ENCODE results near the gene HRG.
"Not testable (repeated sequence)": the region's sequence is repeated elsewhere in the genome, so short reads cannot be mapped to it uniquely, and the experiment has no call there.

HRG gene

DNA sequence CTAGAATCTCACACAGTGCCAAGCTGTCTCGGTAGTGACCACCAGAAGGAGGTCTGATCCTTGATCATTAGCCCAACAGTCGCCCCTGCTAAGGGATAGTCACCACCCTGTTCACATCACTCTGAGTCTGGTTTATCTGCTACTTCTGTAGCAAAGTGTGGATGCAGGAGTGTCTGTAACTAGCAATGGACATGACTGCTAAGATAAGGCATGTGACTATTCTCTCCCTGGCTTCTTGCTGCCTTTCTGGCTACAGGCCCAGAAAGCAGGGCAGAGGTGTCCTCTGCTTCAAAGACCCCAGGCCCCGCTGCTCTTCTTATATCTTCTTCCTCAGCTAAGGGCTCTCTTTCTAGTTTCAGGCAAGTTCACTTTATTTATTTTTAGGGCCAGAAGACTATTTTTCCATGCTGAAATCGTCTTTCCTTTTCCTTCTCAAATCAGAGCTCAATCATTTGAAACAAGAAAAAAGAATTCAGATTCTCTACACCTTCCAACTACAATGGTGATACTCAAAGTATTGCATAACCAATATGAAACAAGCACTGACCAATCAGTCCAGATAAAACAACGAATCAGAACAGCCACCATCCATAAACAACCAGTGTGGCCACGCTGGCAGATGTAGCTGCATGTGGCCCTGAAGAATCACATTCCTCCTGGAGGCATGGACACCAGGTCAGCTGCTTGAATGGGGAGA lies 43.3 kb downstream of the HRG start:
- TF ChIP-seq, protein P1, sequence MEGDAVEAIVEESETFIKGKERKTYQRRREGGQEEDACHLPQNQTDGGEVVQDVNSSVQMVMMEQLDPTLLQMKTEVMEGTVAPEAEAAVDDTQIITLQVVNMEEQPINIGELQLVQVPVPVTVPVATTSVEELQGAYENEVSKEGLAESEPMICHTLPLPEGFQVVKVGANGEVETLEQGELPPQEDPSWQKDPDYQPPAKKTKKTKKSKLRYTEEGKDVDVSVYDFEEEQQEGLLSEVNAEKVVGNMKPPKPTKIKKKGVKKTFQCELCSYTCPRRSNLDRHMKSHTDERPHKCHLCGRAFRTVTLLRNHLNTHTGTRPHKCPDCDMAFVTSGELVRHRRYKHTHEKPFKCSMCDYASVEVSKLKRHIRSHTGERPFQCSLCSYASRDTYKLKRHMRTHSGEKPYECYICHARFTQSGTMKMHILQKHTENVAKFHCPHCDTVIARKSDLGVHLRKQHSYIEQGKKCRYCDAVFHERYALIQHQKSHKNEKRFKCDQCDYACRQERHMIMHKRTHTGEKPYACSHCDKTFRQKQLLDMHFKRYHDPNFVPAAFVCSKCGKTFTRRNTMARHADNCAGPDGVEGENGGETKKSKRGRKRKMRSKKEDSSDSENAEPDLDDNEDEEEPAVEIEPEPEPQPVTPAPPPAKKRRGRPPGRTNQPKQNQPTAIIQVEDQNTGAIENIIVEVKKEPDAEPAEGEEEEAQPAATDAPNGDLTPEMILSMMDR (IDR thresholded peaks at IDR 0.05) = no peak
- H3K27ac ChIP-seq = no peak overlapping the region
- H3K4me3 ChIP-seq = no peak overlapping the region
- DNase-seq (ENCODE audit: low spot score) = no peak

DNA sequence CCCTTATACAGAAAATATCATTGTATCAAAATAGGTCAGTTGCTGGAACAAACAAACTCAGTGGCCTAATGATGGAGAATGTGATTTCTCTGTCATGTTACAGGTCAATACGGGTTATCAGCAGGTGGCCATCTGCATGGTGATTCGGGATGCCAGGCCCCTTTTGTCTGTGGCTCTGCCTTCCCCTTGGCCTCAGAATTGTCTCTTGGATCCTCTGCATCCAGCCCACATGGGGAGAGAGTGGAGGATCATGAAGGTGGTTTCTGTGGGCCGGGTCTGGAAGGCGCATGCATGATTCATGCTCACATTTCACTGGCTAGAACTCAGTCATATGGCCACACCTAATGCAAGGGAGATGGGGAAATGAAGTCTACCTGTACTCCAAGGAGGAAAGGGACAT lies 44.9 kb downstream of the HRG start:
- H3K4me3 ChIP-seq; DNase-seq (ENCODE audit: low spot score); H3K27ac ChIP-seq: not testable (repeated sequence)

DNA sequence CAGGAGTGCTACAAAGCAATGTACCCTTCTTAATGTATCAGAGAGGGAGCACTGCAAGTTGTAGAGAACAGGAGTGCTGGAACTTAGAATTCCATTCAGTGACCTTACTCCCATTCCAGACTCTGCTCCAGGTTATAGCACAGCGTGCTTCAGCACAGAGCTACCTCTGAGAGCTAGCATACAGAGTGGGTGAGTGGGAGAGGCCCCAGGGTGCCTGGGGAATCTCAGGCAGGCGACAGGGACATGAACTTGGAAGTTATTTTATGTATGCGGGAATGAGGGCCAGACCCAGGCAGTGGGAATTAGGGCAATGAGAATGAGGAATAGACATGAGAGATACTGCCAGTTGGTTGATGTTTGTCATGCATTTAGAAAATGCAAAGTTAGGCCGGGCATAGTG lies 47.7 kb downstream of the HRG start:
- Histone ChIP-seq H3K27ac (no peak overlapping the region), H3K4me3 (no peak overlapping the region)
- no peak for DNase-seq (ENCODE audit: low spot score)
- TF ChIP-seq, protein P1 (IDR thresholded peaks at IDR 0.05) = no peak

DNA sequence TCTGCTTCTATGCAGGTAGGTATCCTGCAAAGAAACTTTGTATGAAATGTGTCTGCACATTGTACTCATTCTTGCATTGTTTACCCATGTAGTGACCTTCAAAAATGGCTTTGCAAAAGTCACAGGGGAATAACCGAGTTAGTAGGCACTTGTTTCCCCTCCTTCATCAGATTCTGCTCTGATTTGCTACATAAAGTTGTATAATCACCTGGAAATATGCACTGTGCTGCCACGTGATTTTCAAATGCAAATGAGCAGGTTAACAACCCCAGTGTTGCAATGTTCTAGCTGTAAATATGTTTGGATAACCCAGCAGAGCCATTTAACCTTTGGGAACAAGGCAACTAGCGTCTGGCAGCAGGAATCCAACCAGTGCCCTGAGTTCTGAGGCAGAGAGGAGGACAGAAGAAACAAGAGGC lies 51.2 kb downstream of the HRG start, which contains the start of gene KNG1:
Gene KNG1, plus strand, starts transcription at position 321 of the 419 bp plus-strand sequence. CDS start 184 bp downstream, outside the sequence.
- DNase-seq (ENCODE audit: low spot score) = no peak
- Histone ChIP-seq H3K27ac (no peak within 1 kb of the TSS), H3K4me3 (no peak within 1 kb of the TSS)
- TF ChIP-seq, protein P1 (IDR thresholded peaks at IDR 0.05) = no peak

DNA sequence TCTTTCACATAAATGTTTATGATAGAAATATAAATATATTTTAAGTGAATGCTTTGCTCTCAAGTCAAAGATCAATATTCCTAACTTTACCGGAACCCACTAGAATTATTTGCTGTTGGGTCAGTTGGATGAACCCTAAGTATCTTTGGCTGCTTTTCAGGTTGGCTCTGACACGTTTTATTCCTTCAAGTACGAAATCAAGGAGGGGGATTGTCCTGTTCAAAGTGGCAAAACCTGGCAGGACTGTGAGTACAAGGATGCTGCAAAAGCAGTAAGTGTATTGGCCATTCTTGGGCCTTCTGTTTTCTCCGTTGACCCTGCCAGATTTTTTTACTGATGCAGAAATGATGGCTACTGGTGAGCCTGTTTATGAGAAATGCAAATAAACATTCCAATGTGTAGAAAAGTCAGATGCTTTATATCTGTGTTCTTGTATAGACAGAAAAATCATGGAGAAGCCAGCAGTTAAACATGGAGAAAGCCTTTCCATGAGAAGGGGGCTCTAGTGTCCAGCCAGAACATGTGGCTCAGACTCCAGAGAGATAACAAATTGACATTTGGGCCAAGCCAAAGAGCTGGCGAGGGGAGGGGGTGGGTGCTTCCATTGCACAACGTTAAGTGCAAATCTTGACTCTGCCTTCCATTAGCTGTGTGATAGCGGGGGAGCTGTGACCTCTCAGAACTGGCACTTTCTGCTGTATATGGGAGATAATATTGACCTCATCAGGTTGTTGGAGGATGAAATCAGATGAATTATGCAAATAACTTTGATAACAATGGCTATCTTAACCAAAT lies 54.3 kb downstream of the HRG start:
- TF ChIP-seq, protein P1 (IDR thresholded peaks at IDR 0.05) = no peak
- Histone ChIP-seq H3K27ac (no peak overlapping the region), H3K4me3 (no peak overlapping the region)
- no peak for DNase-seq (ENCODE audit: low spot score)

DNA sequence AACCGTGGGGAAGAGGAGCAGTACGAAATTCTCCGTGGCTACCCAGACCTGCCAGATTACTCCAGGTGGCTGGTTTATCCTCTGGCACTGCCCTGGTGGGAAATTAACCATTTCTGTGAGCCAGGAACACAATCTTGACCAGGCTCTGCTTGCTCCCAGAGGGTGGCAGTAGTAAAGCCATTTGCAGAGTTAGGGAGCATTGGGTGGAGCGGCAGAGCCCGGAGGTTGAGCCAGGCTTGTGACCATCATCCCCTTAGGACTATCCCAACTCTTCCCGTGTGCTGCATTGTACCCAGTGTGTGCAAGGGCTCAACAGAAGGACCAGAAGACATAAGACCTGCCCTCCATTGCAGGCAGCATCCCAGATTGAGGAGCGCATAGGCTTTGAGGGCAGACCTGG lies 56.6 kb downstream of the HRG start:
- DNase-seq (ENCODE audit: low spot score) = no peak
- TF ChIP-seq, protein P1 (IDR thresholded peaks at IDR 0.05) = no peak
- no peak overlapping the region for H3K27ac ChIP-seq
- H3K4me3 ChIP-seq = no peak overlapping the region

DNA sequence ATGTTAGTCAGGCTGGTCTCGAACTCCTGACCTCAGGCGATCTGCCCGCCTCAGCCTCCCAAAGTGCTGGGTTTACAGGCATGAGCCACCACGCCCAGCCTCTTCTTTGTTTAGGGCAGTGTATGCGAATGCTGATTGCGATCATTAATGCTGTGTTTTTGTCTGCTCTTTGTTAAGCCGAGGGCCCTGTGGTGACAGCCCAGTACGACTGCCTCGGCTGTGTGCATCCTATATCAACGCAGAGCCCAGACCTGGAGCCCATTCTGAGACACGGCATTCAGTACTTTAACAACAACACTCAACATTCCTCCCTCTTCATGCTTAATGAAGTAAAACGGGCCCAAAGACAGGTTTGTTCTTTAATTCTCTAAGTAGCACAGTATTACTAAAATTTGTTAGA lies 59.1 kb downstream of the HRG start:
- DNase-seq (ENCODE audit: low spot score) = no peak
- Histone ChIP-seq H3K4me3 (no peak overlapping the region), H3K27ac (no peak overlapping the region)
- TF ChIP-seq, protein P1 (IDR thresholded peaks at IDR 0.05) = no peak
